NCI-H510A treated with DMSO at 0.1 percent for 48 hours (cell line): ENCODE results near the gene EMC10.
"Not testable (repeated sequence)": the region's sequence is repeated elsewhere in the genome, so short reads cannot be mapped to it uniquely, and the experiment has no call there.

Experiments used
- DNase-seq: peaks from one replicate; lab custom pipeline; 2025; lab: John Stamatoyannopoulos, UW

The EMC10 gene

GRCh38 chr19:50476224-50476906 lies at the start of gene EMC10, which contains the start of gene GARIN5A:
TSS of gene EMC10 (plus strand) at chr19:50476507. CDS start at chr19:50476545, 38 bp downstream.
TSS of gene GARIN5A (minus strand) at chr19:50476848. CDS start at chr19:50476388, 460 bp downstream.
- DNase-seq: peak; percentile 81

DNA sequence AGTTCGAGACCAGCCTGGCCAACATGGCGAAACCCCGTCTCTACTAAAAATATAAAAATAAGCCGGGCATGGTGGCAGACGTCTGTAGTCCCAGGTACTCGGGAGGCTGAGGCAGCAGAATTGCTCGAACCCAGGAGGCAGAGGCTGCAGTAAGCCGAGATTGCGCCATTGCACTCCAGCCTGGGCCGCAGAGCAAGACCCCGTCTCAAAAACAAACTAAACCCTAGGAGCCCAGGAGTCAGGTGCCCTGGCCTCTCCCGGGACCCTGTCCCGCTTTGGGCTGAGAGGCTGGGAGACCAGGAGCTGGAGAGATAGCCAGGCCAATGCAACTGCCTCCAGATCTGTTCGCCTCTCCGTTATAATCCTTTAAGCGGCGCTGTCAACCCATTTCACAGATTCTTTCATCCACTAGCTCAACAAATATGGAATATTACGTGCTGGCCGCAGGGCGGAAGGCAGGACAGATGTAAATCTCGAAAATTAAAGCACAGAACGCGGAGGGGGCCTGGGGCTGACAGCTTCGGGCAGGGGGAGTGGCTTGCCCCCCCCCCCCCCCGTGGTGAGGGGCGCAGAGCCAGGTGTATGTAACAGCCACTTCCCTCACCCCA lies 48.9 kb upstream of the EMC10 start:
- no peak for DNase-seq

- no peak for DNase-seq
These were observed 48.3 kb upstream of the EMC10 start for GRCh38 chr19:50427997-50428425.

- no peak for DNase-seq
These were observed 47.4 kb upstream of the EMC10 start for GRCh38 chr19:50428772-50429463.

GRCh38 chr19:50430888-50431342 lies 45.4 kb upstream of the EMC10 start:
- DNase-seq: no peak

- peak; percentile 41 for DNase-seq
These were observed 44.7 kb upstream of the EMC10 start for GRCh38 chr19:50431343-50432220.

- DNase-seq: no peak
These were observed 43.9 kb upstream of the EMC10 start, which contains the start of gene MYBPC2 for GRCh38 chr19:50432221-50433028. TSS of gene MYBPC2 (plus strand) at chr19:50432892. CDS start at chr19:50432954, 62 bp downstream.

- no peak for DNase-seq
These were observed 42.8 kb upstream of the EMC10 start for GRCh38 chr19:50433201-50434180.

DNA sequence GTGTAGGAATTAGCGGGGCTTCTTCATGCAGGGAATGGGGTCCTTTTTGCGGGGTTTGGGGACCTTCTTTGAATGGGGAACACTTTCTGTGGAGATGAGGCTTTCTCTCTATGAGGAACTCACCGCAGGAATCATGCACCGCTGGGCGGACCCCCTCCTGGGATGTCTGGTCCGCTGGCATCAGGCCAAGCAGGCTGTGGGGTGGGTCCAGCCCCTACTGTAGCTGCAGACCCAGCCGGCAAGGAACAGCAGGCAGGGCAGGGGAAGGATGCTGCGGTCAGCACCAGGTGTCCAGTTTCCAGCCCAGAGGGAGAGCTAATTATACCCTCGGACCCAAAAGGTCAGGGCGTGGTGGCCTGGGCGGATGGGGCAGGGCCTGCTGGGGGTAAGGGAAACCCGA lies 41.8 kb upstream of the EMC10 start:
- DNase-seq: no peak

DNA sequence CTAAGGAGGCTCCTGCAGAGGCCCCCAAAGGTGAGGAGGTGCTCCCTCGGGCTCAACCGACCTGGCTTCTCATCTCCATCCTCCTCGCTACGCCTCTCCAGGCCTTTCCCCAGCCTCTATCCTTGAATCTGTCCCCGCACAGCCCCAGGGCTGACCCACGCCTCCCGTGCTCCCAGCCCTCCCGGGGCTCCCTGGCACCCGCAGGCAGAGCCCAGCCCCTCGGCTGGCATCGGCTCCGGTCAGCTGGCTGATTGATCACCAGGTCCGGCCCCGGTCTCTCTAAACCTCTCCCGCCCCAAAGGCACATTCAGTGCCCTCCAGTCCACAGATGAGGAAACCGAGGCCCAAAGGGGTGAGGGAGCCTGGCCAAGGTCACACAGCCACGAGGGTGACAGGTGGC lies 41.1 kb upstream of the EMC10 start:
- DNase-seq: no peak

GRCh38 chr19:50435627-50436026 lies 40.7 kb upstream of the EMC10 start:
- no peak for DNase-seq

DNA sequence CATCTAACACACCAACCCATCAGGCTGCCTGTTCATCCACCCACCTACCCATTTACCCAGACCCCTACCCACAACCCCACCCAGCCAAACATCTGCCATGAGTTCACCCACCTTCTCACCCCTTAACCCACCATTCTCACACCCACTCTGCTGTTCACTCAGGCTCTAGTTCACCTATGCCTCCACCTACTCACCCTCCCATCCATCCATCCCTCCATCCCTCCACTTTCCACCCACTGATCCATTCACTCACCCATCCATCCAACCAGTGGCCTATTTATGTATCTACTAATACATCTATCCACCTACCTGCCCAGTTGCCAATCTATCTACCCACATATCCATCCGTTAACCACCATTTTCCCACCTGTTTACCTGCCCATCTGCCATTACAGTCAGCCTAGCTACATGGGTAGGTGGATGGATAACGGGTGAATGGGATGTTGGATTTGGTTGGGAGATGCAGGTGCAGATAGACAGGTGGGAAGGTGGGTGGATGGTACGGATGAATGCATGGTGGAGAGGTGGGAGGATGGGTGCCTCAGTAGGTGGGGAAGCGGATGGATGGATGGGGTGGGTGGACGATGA lies 38.4 kb upstream of the EMC10 start:
- no peak for DNase-seq

- DNase-seq: not testable (repeated sequence)
These were observed 37.2 kb upstream of the EMC10 start for GRCh38 chr19:50439130-50439529.

- no peak for DNase-seq
These were observed 32.2 kb upstream of the EMC10 start for GRCh38 chr19:50444059-50444458.

GRCh38 chr19:50447053-50447452 lies 29.3 kb upstream of the EMC10 start:
- no peak for DNase-seq

GRCh38 chr19:50447750-50448149 lies 28.6 kb upstream of the EMC10 start:
- DNase-seq: no peak

DNA sequence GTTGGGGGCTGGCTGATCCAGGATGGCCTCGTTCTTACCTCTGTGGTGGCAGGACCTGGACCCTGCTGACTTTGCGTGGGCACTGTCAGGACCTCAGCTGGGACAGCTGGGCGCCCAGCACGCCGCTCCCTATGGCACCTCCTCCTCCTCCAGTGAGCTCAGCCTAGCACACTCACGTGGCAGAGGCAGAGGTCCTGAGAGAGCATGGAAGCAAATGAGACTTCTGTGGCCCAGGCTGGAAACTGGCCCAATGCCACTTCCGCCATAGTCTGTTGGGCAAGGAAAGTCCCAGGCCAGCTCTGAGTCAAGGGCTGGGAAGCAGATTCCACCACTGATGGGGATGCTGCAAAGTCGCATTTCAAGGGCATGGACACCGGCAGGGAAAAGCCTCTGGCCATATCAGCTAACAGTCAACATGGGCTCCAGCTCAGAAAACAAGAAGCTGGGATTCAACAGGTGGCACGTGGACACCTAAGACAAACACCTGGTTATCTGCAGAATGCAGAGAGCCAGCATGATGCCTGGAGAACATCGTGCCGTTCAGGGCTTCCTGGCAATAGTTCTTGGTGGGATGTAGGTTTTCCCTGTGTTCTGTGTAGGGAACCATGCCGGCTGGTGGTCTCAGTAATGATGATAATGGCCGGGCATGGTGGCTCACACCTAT lies 26.9 kb upstream of the EMC10 start:
- no peak for DNase-seq

DNA sequence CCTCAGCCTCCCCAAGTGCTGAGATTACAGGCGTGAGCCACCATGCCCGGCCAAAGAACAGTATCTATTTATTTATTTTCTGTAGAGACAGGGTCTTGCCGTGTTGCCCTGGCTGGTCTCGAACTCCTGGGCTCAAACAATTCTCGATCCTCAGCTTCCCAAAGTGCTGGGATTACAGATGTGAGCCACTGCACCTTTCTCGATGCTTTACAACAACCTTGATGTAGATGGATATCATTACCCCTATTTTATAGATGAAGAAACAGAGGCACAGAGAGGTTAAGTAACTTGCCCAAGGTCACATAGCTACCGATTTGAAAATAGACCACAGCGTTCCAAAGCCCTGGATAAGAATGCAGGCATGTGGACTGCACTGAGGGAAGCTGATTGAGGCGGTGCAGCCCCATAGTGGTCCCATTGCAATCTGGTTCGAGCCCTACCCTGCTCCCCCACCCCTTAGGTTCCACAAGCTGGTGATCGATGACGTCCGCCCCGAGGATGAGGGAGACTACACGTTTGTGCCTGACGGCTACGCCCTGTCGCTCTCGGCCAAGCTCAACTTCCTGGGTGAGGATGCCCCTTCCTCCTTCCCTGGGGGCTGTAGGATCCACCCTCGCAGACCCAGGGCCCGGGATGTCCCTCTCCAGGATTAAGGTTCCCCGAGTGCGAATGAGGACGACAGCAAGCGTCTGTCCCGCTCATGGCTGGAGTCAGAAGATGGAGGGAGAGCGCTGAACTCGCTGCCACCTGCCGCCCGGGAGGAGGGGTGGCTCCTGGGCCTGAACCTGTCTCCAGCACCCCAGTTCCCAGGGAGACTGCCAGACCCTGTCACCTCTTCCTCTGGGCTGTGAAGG lies 25.7 kb upstream of the EMC10 start:
- DNase-seq: no peak
